ENCODE data around the gene FRAS1.

DNA sequence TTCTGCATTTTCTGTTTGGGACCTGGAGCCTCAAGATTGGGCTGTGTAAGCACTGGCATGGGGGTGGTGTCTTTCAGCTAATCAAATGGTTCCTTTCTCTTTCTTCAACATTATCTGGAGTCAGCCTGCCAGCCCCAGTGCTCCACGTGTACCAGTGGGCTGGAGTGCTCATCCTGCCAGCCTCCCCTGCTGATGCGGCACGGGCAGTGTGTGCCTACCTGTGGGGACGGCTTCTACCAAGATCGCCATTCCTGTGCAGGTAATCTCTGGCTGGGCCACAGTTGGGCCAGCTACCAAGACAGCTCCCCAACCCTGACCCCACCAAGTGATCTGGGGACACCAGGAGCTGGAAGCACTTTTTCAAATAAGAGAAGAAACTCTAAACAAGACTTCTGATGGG is 229.2 kb downstream of the FRAS1 start:
- TF ChIP-seq, protein P1, sequence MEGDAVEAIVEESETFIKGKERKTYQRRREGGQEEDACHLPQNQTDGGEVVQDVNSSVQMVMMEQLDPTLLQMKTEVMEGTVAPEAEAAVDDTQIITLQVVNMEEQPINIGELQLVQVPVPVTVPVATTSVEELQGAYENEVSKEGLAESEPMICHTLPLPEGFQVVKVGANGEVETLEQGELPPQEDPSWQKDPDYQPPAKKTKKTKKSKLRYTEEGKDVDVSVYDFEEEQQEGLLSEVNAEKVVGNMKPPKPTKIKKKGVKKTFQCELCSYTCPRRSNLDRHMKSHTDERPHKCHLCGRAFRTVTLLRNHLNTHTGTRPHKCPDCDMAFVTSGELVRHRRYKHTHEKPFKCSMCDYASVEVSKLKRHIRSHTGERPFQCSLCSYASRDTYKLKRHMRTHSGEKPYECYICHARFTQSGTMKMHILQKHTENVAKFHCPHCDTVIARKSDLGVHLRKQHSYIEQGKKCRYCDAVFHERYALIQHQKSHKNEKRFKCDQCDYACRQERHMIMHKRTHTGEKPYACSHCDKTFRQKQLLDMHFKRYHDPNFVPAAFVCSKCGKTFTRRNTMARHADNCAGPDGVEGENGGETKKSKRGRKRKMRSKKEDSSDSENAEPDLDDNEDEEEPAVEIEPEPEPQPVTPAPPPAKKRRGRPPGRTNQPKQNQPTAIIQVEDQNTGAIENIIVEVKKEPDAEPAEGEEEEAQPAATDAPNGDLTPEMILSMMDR (IDR thresholded peaks at IDR 0.05): no peak
- no peak for TF ChIP-seq SIN3A (IDR thresholded peaks at IDR 0.05; ENCODE audit: borderline replicate concordance, insufficient read depth, low read depth, low read length)
- no peak for TF ChIP-seq POLR2AphosphoS5 (IDR thresholded peaks at IDR 0.05; ENCODE audit: low read depth, low read length)
- TF ChIP-seq, protein P2, sequence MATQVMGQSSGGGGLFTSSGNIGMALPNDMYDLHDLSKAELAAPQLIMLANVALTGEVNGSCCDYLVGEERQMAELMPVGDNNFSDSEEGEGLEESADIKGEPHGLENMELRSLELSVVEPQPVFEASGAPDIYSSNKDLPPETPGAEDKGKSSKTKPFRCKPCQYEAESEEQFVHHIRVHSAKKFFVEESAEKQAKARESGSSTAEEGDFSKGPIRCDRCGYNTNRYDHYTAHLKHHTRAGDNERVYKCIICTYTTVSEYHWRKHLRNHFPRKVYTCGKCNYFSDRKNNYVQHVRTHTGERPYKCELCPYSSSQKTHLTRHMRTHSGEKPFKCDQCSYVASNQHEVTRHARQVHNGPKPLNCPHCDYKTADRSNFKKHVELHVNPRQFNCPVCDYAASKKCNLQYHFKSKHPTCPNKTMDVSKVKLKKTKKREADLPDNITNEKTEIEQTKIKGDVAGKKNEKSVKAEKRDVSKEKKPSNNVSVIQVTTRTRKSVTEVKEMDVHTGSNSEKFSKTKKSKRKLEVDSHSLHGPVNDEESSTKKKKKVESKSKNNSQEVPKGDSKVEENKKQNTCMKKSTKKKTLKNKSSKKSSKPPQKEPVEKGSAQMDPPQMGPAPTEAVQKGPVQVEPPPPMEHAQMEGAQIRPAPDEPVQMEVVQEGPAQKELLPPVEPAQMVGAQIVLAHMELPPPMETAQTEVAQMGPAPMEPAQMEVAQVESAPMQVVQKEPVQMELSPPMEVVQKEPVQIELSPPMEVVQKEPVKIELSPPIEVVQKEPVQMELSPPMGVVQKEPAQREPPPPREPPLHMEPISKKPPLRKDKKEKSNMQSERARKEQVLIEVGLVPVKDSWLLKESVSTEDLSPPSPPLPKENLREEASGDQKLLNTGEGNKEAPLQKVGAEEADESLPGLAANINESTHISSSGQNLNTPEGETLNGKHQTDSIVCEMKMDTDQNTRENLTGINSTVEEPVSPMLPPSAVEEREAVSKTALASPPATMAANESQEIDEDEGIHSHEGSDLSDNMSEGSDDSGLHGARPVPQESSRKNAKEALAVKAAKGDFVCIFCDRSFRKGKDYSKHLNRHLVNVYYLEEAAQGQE (IDR thresholded peaks at IDR 0.05; ENCODE audit: insufficient read depth in 1 of 2, low read depth in 2 of 2, low read length in 1 of 2): no peak

Measured in Panc1 (cell line).